GM21576 (cell line): ENCODE results near the gene GDPD3.

Experiments
- ATAC-seq: cut with Tn5 transposase; IDR thresholded peaks from one replicate; pipeline ENCODE4 v1.9.1; 2021; ENCODE audit warnings: mild to moderate bottlenecking, moderate library complexity; ENCODE audit not compliant: unreplicated experiment

The GDPD3 gene

DNA sequence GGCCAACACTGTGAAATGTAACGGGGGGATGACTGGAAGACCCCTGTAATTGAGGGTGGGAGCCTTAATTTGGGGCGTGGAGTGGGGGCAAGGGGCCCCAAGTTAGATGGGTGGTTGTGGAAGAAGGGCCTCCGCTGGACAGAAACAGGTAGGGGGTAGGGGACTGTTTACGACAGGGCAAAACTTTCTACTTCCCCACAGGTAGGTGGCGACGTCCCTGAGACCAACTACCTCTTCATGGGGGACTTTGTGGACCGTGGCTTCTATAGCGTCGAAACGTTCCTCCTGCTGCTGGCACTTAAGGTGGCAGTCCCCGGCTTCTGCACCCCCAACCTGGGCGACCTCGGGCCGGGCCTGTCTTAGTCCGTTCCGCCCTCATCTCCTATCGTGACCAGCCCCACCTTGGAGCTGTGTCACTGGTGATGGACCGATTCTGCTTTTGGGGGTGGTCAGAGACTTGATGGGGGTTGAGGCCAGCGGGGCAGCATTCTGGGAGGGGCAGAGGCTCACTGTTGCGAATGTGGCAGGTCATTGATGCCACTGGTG lies 30.7 kb downstream of the GDPD3 start:
- no peak for ATAC-seq

DNA sequence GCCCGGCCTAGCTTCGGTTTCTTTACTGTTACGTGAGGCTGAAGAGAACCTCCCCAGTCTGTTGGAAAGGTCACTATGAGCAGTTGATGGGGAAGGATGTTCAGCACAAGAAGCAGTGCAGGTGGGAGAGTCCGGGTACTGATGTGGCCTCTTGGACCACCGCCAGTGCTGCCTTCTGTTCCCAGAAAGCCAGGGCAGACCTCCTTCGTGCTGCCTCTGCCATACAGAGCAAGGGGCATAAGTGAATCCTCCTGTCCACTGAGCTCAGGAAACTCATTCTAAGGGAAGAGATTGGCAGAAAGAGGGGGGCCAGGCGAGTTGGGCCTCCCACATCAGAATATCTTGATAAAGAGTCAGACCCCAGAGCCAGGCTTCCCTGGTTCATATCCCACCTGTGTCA lies 33.9 kb downstream of the GDPD3 start:
- no peak for ATAC-seq

DNA sequence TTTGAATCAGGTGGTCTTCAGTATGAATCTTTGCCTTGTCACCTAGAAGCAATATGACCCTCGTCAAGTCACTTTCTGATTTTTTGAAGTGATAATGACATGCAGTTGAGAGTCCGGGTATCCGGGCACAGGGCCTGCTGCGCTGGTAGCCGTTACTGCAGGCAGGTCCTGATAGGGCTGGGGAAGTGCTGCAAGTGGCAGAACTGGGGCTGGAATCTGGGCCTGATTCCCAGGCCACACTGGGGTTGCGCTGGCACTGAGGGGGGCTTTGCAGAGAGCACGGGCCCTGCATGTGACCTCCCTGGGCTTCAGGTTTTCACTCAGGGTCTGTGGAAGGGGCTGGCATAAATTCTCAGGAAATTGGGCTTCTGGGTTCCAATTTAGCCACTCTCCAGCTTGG lies 34.6 kb downstream of the GDPD3 start:
- no peak for ATAC-seq

DNA sequence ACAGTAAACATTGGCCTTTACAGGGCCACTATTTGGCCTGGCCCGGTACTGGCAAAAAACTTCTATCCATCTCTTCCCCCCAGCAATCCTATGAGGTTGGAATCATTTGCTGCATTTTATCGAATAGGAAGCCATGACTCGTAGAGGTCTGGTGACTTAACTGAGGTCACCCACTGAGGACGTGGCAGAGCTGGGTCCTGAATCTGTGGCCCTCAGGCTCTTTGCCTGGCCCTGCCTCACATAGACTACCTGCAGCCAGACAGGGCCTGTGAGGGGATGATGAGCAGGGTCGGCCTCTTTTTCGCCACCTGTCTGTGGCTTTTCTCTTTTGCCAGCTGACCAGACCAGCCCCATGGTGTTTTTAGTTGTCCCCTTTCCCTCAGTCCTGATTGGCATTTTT lies 35.7 kb downstream of the GDPD3 start:
- ATAC-seq: no peak

DNA sequence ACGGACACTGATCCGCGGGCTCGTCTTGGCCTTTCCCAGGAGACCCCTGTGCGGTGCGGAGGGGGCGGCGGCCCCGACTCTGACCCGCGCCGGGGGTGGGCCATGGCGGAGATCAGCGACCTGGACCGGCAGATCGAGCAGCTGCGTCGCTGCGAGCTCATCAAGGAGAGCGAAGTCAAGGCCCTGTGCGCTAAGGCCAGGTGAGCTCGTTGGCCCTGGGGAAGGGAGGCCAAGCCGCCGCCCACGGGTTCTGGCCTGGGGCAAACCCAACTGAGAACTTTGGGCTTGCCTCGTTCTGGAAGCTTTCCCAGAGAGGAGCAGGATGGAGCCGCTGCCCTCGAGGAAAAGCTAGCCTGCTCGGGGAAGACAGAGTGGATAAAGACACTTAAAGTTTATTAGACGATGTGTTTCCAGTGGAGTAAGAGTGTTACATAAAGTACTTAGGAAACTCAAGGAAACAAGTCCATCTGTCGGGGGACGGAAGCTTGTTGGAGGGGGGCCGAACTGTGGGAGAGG lies 37.0 kb downstream of the GDPD3 start:
- peak; percentile 10 for ATAC-seq

DNA sequence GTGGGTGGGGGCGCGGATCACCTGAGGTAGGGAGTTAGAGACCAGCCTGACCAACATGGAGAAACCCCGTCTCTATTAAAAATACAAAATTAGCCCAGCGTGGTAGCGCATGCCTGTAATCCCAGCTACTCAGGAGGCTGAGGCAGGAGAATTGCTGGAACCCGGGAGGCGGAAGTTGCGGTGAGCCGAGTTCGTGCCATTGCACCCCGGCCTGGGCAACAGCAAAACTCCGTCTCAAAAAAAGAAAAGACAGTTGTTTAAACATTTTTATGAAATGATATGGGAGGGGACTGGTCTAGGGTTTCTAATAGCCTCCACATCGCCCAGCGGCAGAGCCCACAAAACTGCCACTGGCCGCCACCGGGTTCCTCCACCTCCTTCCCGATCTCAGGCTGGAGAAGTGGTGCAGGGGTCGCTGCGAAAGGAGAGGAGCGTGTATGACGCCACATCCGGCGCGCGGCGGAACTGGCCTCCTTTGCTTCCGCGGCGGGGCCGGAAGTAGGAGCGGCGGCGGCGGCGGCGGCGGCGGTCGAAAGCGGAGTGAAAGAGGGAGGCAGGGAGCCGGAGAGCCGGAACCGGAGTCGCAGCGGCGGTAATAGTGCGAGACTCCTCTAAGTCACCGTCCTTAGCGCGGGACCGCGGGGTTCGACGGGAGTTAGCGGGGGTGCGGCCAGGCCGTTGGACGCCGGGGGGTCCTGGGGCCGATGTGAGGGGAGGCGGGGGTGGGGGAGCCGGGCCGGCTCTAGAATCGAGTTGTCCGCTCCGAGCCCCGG lies 37.6 kb downstream of the GDPD3 start, which contains the start of gene PPP4C:
PPP4C (plus strand) TSS at position 492 of the 773 bp plus-strand sequence. CDS start 384 bp downstream, outside the sequence.
- peak; percentile 64 for ATAC-seq

DNA sequence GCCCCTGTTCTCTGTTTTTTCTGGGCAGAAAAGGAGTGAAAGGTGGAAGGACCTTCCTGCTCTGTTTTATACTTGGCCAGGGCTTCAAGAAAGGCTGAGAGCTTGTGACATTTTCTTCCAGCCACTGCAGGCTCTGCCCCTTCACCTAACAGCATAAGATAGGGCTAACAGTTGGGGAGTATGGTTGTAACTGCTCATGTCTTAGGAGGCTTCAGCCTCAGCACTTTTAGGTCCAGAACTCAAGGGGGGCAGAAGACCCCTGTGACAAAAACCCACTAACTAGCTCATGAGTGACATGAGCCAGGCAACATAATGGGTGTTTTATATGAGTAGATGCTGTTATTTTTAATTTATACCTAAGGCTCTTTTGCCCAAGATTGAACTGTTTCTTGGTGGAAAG lies 42.8 kb downstream of the GDPD3 start:
- ATAC-seq: no peak

DNA sequence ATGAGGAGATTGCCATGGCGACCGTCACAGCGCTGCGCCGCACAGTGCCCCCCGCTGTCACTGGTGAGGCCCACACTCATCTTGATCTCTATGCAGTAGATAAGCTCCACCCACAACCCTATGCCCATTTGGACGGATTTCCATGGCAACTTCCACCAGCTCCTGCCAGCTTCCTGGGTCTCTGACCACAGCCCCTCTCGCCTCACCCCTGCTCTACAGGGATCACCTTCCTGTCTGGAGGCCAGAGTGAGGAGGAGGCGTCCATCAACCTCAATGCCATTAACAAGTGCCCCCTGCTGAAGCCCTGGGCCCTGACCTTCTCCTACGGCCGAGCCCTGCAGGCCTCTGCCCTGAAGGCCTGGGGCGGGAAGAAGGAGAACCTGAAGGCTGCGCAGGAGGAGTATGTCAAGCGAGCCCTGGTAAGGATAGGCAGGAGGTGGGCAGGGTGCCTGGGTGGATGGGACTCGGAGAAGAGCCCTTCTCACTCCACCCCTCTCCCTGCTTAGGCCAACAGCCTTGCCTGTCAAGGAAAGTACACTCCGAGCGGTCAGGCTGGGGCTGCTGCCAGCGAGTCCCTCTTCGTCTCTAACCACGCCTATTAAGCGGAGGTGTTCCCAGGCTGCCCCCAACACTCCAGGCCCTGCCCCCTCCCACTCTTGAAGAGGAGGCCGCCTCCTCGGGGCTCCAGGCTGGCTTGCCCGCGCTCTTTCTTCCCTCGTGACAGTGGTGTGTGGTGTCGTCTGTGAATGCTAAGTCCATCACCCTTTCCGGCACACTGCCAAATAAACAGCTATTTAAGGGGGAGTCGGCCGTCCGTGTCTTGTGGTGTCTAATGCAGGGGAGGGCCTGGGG lies 43.5 kb downstream of the GDPD3 start:
- no peak for ATAC-seq

DNA sequence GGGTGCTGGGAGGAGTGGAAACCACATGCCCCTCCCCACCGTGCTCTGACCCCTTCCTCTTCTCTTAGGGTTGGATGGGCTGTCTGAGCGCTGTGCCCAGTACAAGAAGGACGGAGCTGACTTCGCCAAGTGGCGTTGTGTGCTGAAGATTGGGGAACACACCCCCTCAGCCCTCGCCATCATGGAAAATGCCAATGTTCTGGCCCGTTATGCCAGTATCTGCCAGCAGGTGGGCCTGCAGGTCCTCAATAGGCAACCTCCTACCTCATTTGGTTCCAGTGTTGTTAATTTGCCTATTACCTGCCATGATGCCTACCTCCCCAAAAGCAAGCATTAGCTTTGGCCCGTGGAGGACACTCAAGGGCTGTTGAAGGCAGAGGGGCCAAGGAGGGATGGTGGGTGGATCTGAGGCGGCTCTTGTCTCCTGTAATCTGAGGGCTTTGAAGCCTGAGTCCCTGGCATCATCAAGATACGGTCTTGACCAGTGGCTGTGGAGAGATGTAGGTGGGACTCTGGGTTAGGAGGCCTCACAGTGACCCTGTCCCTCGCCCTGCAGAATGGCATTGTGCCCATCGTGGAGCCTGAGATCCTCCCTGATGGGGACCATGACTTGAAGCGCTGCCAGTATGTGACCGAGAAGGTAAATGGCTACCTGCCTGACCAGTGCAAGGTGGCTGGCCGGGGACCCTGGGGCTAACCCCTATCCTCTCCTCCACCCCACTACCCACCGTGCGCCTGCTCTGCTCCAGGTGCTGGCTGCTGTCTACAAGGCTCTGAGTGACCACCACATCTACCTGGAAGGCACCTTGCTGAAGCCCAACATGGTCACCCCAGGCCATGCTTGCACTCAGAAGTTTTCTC lies 44.4 kb downstream of the GDPD3 start:
- ATAC-seq: no peak

DNA sequence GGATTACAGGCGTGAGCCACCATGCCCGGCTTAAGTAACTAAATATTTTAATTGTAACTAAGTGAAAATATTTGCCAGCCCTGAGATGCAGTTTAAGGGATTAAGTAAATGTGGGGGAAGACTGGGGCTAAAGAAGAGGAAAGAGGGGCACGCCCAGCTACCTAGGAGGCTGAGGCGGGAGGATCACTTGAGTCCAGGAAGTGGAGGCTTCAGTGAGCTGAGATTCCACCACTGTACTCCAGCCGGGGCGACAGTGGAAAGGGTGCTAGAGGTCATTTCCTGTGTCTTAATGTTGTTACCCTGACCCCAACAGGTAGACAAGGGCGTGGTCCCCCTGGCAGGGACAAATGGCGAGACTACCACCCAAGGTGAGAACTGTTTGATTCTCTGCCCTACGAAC lies 45.0 kb downstream of the GDPD3 start:
- ATAC-seq: no peak

DNA sequence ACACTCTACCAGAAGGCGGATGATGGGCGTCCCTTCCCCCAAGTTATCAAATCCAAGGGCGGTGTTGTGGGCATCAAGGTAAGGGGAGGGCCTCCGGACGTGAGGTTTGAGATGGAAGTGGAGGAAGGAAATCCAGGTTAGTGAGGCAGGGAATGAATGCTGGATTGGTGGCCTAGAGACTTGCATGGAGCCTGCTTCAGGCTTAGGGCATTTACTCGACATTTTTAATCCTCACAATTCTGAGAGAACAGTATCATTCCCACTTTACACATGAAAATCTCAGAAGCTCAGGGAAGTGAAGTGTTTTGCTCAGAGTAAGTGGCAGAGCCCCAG lies 45.8 kb downstream of the GDPD3 start:
- ATAC-seq: no peak

DNA sequence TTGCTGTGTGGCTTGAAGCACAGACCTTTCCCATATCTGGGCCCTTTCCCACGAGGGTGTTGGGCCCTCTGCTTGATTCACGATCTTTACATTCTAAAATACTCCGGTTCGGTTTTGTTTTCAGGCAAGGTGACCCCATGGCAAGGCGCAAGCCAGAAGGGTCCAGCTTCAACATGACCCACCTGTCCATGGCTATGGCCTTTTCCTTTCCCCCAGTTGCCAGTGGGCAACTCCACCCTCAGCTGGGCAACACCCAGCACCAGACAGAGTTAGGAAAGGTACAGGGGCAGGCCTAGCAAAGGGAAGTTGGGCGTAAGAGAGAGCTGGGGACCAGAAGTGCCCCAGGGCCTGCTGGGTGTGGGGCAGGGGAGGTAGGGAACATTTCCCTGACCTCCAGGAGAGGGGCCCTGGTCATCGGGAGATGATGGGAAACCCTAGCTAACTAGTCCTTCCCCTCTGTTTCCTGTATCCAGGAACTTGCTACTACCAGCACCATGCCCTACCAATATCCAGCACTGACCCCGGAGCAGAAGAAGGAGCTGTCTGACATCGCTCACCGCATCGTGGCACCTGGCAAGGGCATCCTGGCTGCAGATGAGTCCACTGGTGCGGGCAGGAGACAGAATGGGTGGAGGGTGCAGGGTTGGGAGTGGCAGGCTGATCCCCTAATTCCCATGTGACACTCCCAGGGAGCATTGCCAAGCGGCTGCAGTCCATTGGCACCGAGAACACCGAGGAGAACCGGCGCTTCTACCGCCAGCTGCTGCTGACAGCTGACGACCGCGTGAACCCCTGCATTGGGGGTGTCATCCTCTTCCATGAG lies 46.4 kb downstream of the GDPD3 start:
- ATAC-seq: no peak

DNA sequence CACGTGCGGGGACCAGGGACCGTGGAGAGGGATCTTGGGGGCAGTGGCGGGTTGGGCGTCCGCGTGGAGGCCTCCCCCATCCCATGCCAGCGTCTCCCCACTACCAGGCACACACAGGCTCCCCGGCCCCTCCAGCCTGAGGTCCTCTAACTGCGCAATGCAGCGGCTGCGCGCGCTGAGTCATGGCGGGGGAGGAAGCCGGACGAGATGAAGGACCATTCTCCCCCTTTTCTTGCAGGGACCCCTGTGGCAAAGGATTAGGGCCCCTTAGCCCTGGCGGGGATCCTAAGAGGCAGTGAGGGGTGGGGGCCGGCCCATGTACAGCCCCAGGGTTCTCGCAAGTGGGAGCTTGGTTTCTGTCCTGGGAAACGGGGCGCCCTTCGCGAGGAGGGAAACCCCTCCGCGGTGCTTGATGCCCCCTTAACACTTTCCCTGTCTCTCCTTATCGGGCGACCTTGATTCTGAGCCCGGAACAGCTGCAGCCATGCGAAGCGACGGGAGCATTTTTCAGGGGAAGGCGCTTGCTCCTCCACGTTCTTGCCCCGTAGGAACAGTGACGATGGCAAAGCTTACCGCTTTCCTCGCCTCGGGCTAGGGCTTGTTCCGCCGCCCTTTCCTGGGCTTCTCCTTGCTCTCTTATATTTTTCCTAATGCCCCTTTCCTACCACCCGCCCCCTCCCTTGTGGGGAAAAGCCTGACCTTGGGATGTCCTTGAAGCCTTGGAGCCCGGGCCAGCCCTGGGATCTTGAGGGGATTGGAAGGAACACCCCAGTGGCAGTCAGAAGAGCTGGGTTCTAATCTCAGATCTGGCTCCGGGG lies 47.2 kb downstream of the GDPD3 start:
- ATAC-seq: no peak

DNA sequence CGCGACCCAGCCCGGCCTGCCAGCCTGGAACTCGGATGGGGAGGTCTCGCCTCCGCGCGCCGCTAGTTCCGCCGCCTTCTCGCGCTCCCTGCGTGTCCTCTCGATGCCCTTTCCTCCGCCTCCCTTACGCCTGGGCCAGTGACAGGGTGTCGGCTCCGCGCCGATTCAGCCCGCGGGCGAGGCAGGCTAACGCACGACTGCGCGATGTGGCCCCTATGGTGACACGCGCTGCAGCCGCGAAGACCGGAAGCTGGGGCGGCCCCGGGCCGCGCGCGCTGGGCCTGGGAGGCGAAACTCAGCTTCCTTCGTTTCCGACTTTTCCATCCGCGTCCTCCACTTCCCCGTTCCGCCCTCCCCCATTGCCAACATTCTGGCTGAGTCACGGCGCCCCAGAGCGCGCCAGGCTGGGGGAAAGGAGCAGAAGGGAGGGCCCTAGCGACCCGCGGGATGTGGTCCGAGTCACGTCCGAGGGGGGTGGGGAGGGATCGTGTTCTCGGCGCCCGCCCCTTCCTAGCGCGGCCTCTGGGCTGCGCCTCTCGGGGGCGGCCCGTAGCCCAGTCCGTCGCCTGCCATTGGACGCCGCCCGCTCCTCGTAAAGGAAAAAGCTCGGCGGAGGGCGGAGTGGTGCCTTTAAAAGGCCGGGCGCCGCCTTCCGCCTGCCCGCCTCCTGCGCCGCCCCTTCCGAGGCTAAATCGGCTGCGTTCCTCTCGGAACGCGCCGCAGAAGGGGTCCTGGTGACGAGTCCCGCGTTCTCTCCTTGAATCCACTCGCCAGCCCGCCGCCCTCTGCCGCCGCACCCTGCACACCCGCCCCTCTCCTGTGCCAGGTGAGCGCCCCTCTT lies 48.0 kb downstream of the GDPD3 start, which contains the start of gene ALDOA:
ALDOA (plus strand) TSS at position 659 of the 841 bp plus-strand sequence. CDS start 1,138 bp downstream, outside the sequence.
- ATAC-seq: peak; percentile 63

DNA sequence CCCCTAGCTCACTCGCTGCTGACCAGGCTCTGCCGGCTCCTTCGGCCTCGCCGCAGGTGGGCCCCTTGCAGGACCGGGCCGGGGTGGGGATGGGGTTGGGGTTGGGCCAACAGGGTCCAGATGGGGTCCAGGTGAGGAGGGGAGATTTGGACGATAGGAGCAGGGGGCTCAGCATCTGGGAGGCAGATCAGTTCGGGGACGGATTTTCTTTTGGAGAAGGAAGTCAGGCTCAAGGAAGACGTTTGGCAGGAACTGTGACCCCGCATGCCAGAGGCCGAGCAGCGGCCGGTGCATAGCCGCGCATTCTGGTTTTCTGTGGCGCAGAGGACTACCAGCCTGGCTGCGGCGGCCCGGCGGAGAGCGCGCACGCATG lies 48.6 kb downstream of the GDPD3 start:
- ATAC-seq: no peak

DNA sequence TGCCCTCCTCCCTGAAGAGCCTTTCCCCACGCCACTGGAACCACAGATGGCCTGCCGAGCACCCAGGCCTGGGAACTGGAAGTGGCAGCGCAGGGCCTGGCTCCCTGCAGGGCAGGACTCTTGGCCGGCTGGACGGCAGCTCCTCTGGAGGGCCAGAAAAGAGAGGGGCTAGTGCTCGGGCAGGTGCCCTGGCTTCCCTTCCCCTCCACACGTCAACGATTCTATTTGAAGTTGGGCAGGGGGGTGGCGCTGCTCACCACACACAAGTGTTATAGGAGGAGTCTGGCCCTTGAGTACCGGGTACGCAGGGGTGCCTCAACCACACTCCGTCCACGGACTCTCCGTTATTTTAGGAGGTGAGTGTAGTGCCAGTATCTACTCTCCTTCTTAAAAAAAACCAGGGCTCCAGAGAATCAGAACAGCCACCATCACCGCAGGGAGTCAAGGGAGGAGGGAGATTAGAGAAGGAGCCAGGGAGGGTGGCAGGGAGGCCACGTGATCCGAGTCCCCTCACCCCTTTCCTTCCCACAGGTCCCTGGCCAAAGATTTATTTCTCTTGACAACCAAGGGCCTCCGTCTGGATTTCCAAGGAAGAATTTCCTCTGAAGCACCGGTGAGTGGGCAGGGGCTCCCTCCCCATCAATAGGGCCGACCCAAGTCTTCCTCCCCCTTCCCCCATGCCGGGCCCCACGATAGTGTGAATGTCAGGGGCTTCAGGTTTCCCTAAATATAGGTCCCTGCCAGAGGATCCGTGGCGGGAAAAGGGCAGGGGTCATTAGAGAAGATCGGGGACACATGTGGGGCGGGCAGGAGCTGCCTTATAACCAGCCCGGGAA lies 49.2 kb downstream of the GDPD3 start:
- ATAC-seq: peak; percentile 37

DNA sequence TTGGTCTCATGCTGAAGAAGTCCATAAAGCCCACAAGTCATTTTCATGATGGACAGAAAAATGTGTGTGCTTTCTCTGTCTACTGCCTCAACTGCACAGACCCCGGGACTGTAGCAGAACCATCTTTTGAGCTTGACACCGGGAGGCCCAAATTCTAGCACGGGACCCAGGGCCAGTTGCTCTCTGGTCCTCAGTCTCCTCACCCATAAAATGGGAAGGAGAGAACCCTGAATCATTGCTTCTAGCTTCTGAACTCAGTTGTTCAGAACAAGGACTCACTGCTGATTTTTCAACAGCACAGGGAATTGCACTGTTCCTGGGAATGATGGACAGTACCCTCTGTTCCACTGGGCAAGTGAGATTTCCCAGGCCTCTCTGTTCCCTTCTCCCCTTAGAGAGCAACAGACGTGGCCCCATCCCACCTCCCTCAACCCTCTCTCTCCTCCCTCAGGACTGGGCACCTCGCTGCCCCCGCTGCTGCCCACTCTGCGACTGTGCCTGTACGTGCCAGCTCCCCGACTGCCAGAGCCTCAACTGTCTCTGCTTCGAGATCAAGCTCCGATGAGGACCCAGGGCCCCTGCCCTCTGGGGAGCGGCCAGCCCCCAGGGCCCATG lies 50.0 kb downstream of the GDPD3 start:
- no peak for ATAC-seq
